Neural progenitor cell (in vitro differentiated cells): ENCODE measurements around the gene OMA1. TPM values are rescaled to one million over a fixed set of nuclear protein-coding genes. Genes with fewer than 3 reads are reported as not detected.
"Not testable (repeated sequence)": the region's sequence is repeated elsewhere in the genome, so short reads cannot be mapped to it uniquely, and the experiment has no call there.

Source experiments
- DNase-seq: peaks from one replicate; pipeline ENCODE4 v3.0.0-alpha.2; 2016; ENCODE audit warnings: low spot score
- H2AFZ ChIP-seq: fragments of 200-600 bp; sonication (generic); replicated peaks from 2 replicates; pipeline ENCODE4 v1.6.1; 2016; ENCODE audit warnings: antibody characterized with exemption
- H3F3A ChIP-seq: fragments of 200-600 bp; sonication (generic); 2 replicates; pipeline ENCODE4 v1.6.1; 2016; ENCODE audit warnings: antibody characterized with exemption, low read depth
- H3K27ac ChIP-seq: fragments of 200-600 bp; sonication (generic); 2 replicates; pipeline ENCODE4 v1.5.1; 2016; ENCODE audit warnings: mild to moderate bottlenecking
- H3K27me3 ChIP-seq: fragments of 200-600 bp; sonication (generic); 2 replicates; pipeline ENCODE4 v1.6.1; 2016; ENCODE audit warnings: mild to moderate bottlenecking, moderate library complexity
- H3K36me3 ChIP-seq: fragments of 200-600 bp; sonication (generic); 2 replicates; pipeline ENCODE4 v1.5.1; 2016
- H3K4me1 ChIP-seq: fragments of 200-600 bp; sonication (generic); 2 replicates; pipeline ENCODE4 v1.6.1; 2016; ENCODE audit warnings: mixed run types
- H3K4me2 ChIP-seq: fragments of 200-600 bp; sonication (generic); 2 replicates; pipeline ENCODE4 v1.6.1; 2016
- H3K4me3 ChIP-seq: fragments of 200-600 bp; sonication (generic); 2 replicates; pipeline ENCODE4 v1.5.1; 2016
- H3K79me2 ChIP-seq: fragments of 200-600 bp; sonication (generic); 2 replicates; pipeline ENCODE4 v1.6.1; 2016; ENCODE audit warnings: low read depth
- H3K9ac ChIP-seq: fragments of 200-600 bp; sonication (generic); 2 replicates; pipeline ENCODE4 v1.6.1; 2016
- H3K9me3 ChIP-seq: fragments of 200-600 bp; sonication (generic); 2 replicates; pipeline ENCODE4 v1.5.1; 2016; ENCODE audit warnings: low read depth
- H4K20me1 ChIP-seq: fragments of 200-600 bp; sonication (generic); 2 replicates; pipeline ENCODE4 v1.6.1; 2016; ENCODE audit warnings: low read depth
- H3K27ac Mint-ChIP-seq: 3 replicates; pipeline ENCODE4 v1.8.0; 2021; ENCODE audit warnings: mixed read lengths
- H3K27me3 Mint-ChIP-seq: 2 replicates; pipeline ENCODE4 v1.8.0; 2022; ENCODE audit warnings: low read depth, mild to moderate bottlenecking, inconsistent platforms, moderate library complexity, mixed read lengths; ENCODE audit not compliant: insufficient read depth
- H3K36me3 Mint-ChIP-seq: 3 replicates; pipeline ENCODE4 v1.8.0; 2021; ENCODE audit warnings: mixed read lengths
- H3K4me1 Mint-ChIP-seq: 3 replicates; pipeline ENCODE4 v1.8.0; 2021; ENCODE audit warnings: mixed read lengths
- H3K4me3 Mint-ChIP-seq: 3 replicates; pipeline ENCODE4 v1.8.0; 2021; ENCODE audit warnings: mild to moderate bottlenecking, moderate library complexity, mixed read lengths
- H3K9me3 Mint-ChIP-seq: 3 replicates; pipeline ENCODE4 v1.8.0; 2020; ENCODE audit warnings: mixed read lengths
- EZH2 ChIP-seq: fragments of 200-600 bp; sonication (generic); IDR thresholded peaks from 2 replicates; pipeline ENCODE4 v1.6.1; 2017; ENCODE audit warnings: antibody characterized with exemption, mild to moderate bottlenecking, moderate library complexity
- EZH2phosphoT487 ChIP-seq: fragments of 200-600 bp; sonication (generic); IDR thresholded peaks from 2 replicates; pipeline ENCODE4 v1.6.1; 2017; ENCODE audit warnings: antibody characterized with exemption
- total RNA-seq: library from RNA; depleted of rRNA; stranded (reverse); fragments of >200 nt; gene quantifications from 2 replicates; pipeline ENCODE4 v1.2.3, GENCODE V29; 2015; ENCODE audit warnings: low replicate concordance
- TF ChIP-seq, protein P1 (sequence below): fragments of 200-600 bp; sonication (generic); IDR thresholded peaks from 2 replicates; pipeline ENCODE4 v1.5.1; 2017; ENCODE audit warnings: antibody characterized with exemption, mild to moderate bottlenecking

Gene OMA1
- total RNA-seq, 1 donor from 2014 or later, result 19.8 TPM

DNA sequence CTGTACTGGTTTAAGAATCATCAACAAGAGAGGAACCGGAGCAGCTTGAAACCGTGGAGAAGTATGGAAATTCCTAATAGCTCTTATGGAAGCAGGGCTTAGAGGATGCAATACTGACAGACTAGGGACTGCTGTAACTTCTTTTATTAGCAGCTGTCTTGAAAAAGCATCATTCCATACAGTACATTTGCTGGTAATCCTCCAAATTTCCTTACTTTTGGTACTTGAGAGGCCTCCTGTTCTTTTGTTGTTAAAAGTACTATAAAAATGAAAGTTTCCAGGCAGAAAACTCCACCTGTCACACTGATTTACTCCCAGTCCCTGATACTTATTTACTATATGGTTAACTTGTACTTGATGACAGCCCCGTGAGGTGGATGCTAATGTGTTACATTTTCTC lies 7.7 kb downstream of the OMA1 start:
- no peak overlapping the region for H2AFZ ChIP-seq
- H3K79me2 ChIP-seq, result no peaks in the 10 kb centered on the region
- no peaks in the 10 kb centered on the region for H3K27me3 Mint-ChIP-seq
- H3K9ac ChIP-seq, result no peak overlapping the region
- no peak for DNase-seq
- H3K4me1 Mint-ChIP-seq, result no peaks in the 10 kb centered on the region
- H3K4me3 Mint-ChIP-seq, result no peak overlapping the region
- no peak overlapping the region for H3K27ac ChIP-seq
- H4K20me1 ChIP-seq, result no peaks in the 10 kb centered on the region
- no peaks in the 10 kb centered on the region for H3F3A ChIP-seq
- H3K27ac Mint-ChIP-seq, result no peak overlapping the region
- no peak overlapping the region for H3K4me3 ChIP-seq
- no peaks in the 10 kb centered on the region for H3K36me3 ChIP-seq
- H3K4me1 ChIP-seq, result no peaks in the 10 kb centered on the region
- no peaks in the 10 kb centered on the region for H3K36me3 Mint-ChIP-seq
- no peaks in the 10 kb centered on the region for H3K9me3 Mint-ChIP-seq
- H3K27me3 ChIP-seq, result no peaks in the 10 kb centered on the region
- no peak overlapping the region for H3K4me2 ChIP-seq
- H3K9me3 ChIP-seq, result no peaks in the 10 kb centered on the region
- TF ChIP-seq EZH2phosphoT487, result no peak
- TF ChIP-seq, protein P1, sequence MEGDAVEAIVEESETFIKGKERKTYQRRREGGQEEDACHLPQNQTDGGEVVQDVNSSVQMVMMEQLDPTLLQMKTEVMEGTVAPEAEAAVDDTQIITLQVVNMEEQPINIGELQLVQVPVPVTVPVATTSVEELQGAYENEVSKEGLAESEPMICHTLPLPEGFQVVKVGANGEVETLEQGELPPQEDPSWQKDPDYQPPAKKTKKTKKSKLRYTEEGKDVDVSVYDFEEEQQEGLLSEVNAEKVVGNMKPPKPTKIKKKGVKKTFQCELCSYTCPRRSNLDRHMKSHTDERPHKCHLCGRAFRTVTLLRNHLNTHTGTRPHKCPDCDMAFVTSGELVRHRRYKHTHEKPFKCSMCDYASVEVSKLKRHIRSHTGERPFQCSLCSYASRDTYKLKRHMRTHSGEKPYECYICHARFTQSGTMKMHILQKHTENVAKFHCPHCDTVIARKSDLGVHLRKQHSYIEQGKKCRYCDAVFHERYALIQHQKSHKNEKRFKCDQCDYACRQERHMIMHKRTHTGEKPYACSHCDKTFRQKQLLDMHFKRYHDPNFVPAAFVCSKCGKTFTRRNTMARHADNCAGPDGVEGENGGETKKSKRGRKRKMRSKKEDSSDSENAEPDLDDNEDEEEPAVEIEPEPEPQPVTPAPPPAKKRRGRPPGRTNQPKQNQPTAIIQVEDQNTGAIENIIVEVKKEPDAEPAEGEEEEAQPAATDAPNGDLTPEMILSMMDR, result no peak
- TF ChIP-seq EZH2, result no peak

DNA sequence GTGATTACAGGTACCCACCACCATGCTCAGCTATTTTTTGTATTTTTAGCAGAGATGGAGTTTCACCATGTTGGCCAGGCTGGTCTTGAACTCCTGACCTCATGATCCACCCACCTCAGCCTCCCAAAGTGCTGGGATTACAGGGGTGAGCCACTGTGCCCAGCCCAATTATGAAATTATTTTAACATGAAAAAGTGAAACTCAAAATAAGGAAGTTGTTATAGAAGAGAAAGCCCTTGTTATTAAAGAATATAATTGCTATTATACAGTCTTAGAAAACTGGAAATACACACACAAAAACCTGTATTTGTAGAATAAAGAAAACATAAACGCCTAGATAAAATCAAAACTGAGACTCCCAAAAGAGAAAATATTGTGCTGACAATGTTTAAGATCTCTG lies 14.7 kb downstream of the OMA1 start:
- H3K27ac ChIP-seq, H3K27me3 Mint-ChIP-seq, H3K36me3 Mint-ChIP-seq, H2AFZ ChIP-seq, DNase-seq, H3K4me1 ChIP-seq, H3K9me3 Mint-ChIP-seq, H3K27me3 ChIP-seq, H3K27ac Mint-ChIP-seq, H3K4me2 ChIP-seq, H3K9me3 ChIP-seq, H3K36me3 ChIP-seq, H3K4me1 Mint-ChIP-seq, H4K20me1 ChIP-seq, H3K79me2 ChIP-seq, H3K4me3 ChIP-seq, H3F3A ChIP-seq, H3K9ac ChIP-seq, H3K4me3 Mint-ChIP-seq: not testable (repeated sequence)

DNA sequence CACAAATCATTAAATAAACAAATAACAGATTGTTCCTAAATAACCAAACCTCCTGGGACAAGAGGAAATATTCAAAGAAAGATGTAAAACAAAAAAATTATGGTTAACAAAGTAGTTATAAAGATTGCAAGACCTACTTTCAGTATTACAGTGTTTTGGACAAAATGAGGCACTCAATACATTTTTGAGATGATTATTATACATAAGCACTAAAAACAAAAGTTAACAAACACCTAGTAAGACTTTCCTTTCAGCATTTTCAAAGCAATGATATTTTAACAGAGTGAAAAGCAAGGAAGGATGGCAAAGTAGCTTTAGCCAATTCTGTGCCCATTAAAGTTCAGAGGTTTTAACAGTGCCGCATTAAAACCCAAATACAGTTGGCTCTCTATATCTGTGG lies 17.2 kb downstream of the OMA1 start:
- Mint-ChIP-seq H3K4me1 (no peaks in the 10 kb centered on the region), H3K9me3 (no peaks in the 10 kb centered on the region)
- no peak overlapping the region for H3K27ac ChIP-seq

DNA sequence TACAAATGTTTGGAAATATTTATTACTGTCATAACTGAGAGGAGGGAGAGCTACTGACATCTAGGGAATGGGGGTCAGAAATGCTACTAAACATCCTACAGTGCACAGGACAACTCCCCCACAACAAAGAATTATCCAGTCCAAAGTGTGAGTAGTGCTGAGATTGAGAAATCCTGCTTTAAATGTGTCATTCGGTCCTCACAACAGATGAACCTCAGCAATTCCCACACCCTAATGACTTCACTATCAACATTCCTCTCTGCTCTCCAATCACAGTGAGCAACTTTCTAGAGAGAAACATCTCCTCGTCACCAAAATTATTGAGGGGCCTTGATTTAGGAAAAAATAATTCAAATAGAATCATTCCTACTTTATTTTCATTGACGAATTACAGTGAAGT lies 18.0 kb downstream of the OMA1 start:
- Histone ChIP-seq H4K20me1 (no peaks in the 10 kb centered on the region), H3K79me2 (no peaks in the 10 kb centered on the region), H3K4me3 (no peak overlapping the region), H3K27me3 (no peaks in the 10 kb centered on the region), H3K4me1 (no peaks in the 10 kb centered on the region), H3K9me3 (no peaks in the 10 kb centered on the region), H3K36me3 (no peaks in the 10 kb centered on the region), H3K9ac (no peak overlapping the region), H3K27ac (no peak overlapping the region), H3K4me2 (no peak overlapping the region), H3F3A (no peaks in the 10 kb centered on the region), H2AFZ (no peak overlapping the region)
- no peaks in the 10 kb centered on the region for H3K27me3 Mint-ChIP-seq
- H3K27ac Mint-ChIP-seq, result no peak overlapping the region
- H3K4me3 Mint-ChIP-seq, result no peak overlapping the region
- H3K9me3 Mint-ChIP-seq, result no peaks in the 10 kb centered on the region
- DNase-seq, result no peak
- H3K36me3 Mint-ChIP-seq, result no peaks in the 10 kb centered on the region
- TF ChIP-seq, protein P1, result no peak
- TF ChIP-seq EZH2phosphoT487 (no peak), EZH2 (no peak)
- H3K4me1 Mint-ChIP-seq, result no peaks in the 10 kb centered on the region

More for the DNA sequence above, 17.2 kb downstream of the OMA1 start:
- Histone ChIP-seq H3K4me1 (no peaks in the 10 kb centered on the region), H3K79me2 (no peaks in the 10 kb centered on the region), H2AFZ (no peak overlapping the region), H4K20me1 (no peaks in the 10 kb centered on the region), H3K9me3 (no peaks in the 10 kb centered on the region), H3K36me3 (no peaks in the 10 kb centered on the region), H3K9ac (no peak overlapping the region), H3K27me3 (no peaks in the 10 kb centered on the region), H3K4me2 (no peak overlapping the region), H3K4me3 (no peak overlapping the region), H3F3A (no peaks in the 10 kb centered on the region)
- H3K4me3 Mint-ChIP-seq, result no peak overlapping the region
- TF ChIP-seq, protein P1, result no peak
- TF ChIP-seq EZH2phosphoT487 (no peak), EZH2 (no peak)
- no peaks in the 10 kb centered on the region for H3K27me3 Mint-ChIP-seq
- H3K36me3 Mint-ChIP-seq, result no peaks in the 10 kb centered on the region
- no peak overlapping the region for H3K27ac Mint-ChIP-seq
- no peak for DNase-seq
